IMR-90 (cell line): ENCODE results near the gene STAG1.

ENCODE experiments used
- BHLHE40 ChIP-seq: fragments of 150-350 bp; IDR thresholded peaks from 2 replicates; pipeline ENCODE4 v1.6.1; 2016; ENCODE audit warnings: mild to moderate bottlenecking, low read depth, low read length
- CHD1 ChIP-seq: IDR thresholded peaks from 2 replicates; pipeline ENCODE4 v1.6.1; 2012; ENCODE audit warnings: low read depth, low read length, improper control_type of control experiment
- CTCF ChIP-seq: conservative IDR thresholded peaks from 2 replicates; pipeline ENCODE4 v1.5.1; 2012; ENCODE audit warnings: mild to moderate bottlenecking, low read depth, low read length, improper control_type of control experiment
- ELK1 ChIP-seq: fragments of 150-350 bp; IDR thresholded peaks from 2 replicates; pipeline ENCODE4 v1.6.1; 2016; ENCODE audit warnings: low read depth, mild to moderate bottlenecking, low read length, moderate library complexity, borderline replicate concordance
- FOS ChIP-seq: fragments of 150-350 bp; IDR thresholded peaks from 2 replicates; pipeline ENCODE4 v1.6.1; 2016; ENCODE audit warnings: low read depth, low read length
- MXI1 ChIP-seq: IDR thresholded peaks from 2 replicates; pipeline ENCODE4 v1.6.1; 2012; ENCODE audit warnings: low read depth, mild to moderate bottlenecking, low read length, moderate library complexity, borderline replicate concordance
- NFE2L2 ChIP-seq: fragments of 150-350 bp; IDR thresholded peaks from 2 replicates; pipeline ENCODE4 v1.6.1; 2016; ENCODE audit warnings: low read depth, mild to moderate bottlenecking, low read length
- POLR2A ChIP-seq: IDR thresholded peaks from 2 replicates; pipeline ENCODE4 v1.6.1; 2012; ENCODE audit warnings: mild to moderate bottlenecking, low read depth, low read length
- RAD21 ChIP-seq: IDR thresholded peaks from 2 replicates; pipeline ENCODE4 v1.6.1; 2012; ENCODE audit warnings: low read length, improper control_type of control experiment
- RCOR1 ChIP-seq: IDR thresholded peaks from 2 replicates; pipeline ENCODE4 v1.6.1; 2012; ENCODE audit warnings: mild to moderate bottlenecking, low read length, improper control_type of control experiment; ENCODE audit not compliant: insufficient replicate concordance
- RFX5 ChIP-seq: IDR thresholded peaks from 2 replicates; pipeline ENCODE4 v1.8.0; 2012; ENCODE audit warnings: low read depth, mild to moderate bottlenecking, low read length, moderate library complexity
- SMC3 ChIP-seq: fragments of 150-350 bp; IDR thresholded peaks from 2 replicates; pipeline ENCODE4 v1.6.1; 2016; ENCODE audit warnings: low read depth, mild to moderate bottlenecking, antibody characterized with exemption, low read length, moderate library complexity
- USF2 ChIP-seq: fragments of 150-350 bp; IDR thresholded peaks from 2 replicates; pipeline ENCODE4 v1.6.1; 2017; ENCODE audit warnings: mild to moderate bottlenecking, antibody characterized with exemption, low read length, low read depth

- TF ChIP-seq USF2 (no peak), CTCF (no peak), POLR2A (no peak), NFE2L2 (no peak), CHD1 (no peak), RCOR1 (no peak), RAD21 (no peak), MXI1 (no peak), RFX5 (no peak), BHLHE40 (no peak), SMC3 (no peak), ELK1 (no peak), FOS (no peak)
Observed at GRCh38 chr3:136297826-136298225, 454.4 kb downstream of the STAG1 start.
